SJSA1 (cell line): Measurements from ENCODE around the gene PSMC4. TPM values are rescaled to one million over a fixed set of nuclear protein-coding genes. Genes with fewer than 3 reads are reported as not detected.

ENCODE experiments used
- DNase-seq, 2 experiments: peaks; one replicate each; pipeline ENCODE4 v3.0.0-alpha.2; 2015 to 2020; ENCODE audit warnings: low spot score in 2 of 2, low read depth in 1 of 2
- H3K27ac ChIP-seq: fragments of 250-450 bp; sonication (Bioruptor Pico); 2 replicates; pipeline ENCODE4 v1.5.1; 2020; ENCODE audit warnings: mild to moderate bottlenecking, moderate library complexity
- H3K27me3 ChIP-seq: fragments of 250-450 bp; sonication (Bioruptor Pico); replicated peaks from 2 replicates; pipeline ENCODE4 v1.5.1; 2020; ENCODE audit warnings: mild to moderate bottlenecking, moderate library complexity
- H3K36me3 ChIP-seq: fragments of 250-450 bp; sonication (Bioruptor Pico); 2 replicates; pipeline ENCODE4 v1.5.1; 2020; ENCODE audit warnings: mild to moderate bottlenecking
- H3K4me1 ChIP-seq: fragments of 250-450 bp; sonication (Bioruptor Pico); replicated peaks from 2 replicates; pipeline ENCODE4 v1.6.1; 2021; ENCODE audit warnings: mild to moderate bottlenecking
- H3K4me3 ChIP-seq: fragments of 250-450 bp; sonication (Bioruptor Pico); 2 replicates; pipeline ENCODE4 v1.5.1; 2020; ENCODE audit warnings: mild to moderate bottlenecking
- H3K9me3 ChIP-seq: fragments of 250-450 bp; sonication (Bioruptor Pico); replicated peaks from 2 replicates; pipeline ENCODE4 v1.5.1; 2020; ENCODE audit warnings: mild to moderate bottlenecking
- total RNA-seq: library from RNA; depleted of rRNA; stranded (reverse); fragments of >200 nt; shearing (Covaris generic); gene quantifications from 2 replicates; pipeline ENCODE4 v1.2.3, GENCODE V29; 2014; rRNA removed

The PSMC4 gene
- total RNA-seq, 1 experiment from 2014 or later, result 174 TPM

DNA sequence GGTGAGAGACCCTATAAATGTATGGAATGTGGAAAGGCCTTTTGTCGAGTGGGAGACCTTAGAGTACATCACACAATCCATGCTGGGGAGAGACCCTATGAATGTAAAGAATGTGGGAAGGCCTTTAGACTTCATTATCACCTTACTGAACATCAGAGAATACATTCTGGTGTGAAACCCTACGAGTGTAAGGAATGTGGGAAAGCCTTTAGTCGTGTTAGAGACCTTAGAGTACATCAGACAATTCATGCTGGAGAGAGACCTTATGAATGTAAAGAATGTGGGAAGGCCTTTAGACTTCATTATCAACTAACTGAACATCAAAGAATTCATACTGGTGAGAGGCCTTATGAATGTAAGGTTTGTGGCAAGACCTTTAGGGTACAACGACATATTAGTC lies 43.0 kb downstream of the PSMC4 start:
- Histone ChIP-seq H3K27ac (no peak overlapping the region), H3K36me3 (peaks cover 14% of the 10 kb centered on the region), H3K4me1 (no peaks in the 10 kb centered on the region), H3K9me3 (peaks cover 23% of the 10 kb centered on the region), H3K4me3 (no peak overlapping the region), H3K27me3 (no peaks in the 10 kb centered on the region)
- DNase-seq, result no peak

DNA sequence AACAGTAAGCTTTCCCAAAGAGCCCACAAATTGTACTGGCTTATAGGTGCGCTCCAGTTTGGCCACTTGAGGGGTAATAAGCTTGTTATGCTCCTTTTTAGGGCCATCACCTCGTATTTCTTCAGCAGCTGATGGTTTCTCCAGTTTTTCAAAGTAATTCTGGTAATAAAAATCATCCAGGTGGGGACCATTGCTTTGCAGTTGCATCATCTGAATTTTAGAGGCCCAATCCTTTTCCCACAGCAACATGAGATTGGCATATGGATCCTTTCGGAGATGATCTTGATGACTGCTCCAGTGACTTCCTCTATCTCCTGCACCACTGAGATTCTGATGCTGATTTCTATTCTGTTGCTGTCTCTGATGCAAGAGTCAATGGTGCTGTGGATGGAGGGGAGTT lies 53.0 kb downstream of the PSMC4 start:
- no peak overlapping the region for H3K27ac ChIP-seq
- no peak for DNase-seq
- H3K36me3 ChIP-seq, result no peaks in the 10 kb centered on the region
- H3K9me3 ChIP-seq, result peaks cover 31% of the 10 kb centered on the region; the same call in 1 of the 2 replicates
- no peaks in the 10 kb centered on the region for H3K4me1 ChIP-seq
- no peak overlapping the region for H3K4me3 ChIP-seq
- H3K27me3 ChIP-seq, result no peaks in the 10 kb centered on the region

- peaks cover 33% of the 10 kb centered on the region for H3K9me3 ChIP-seq
Measured at GRCh38 chr19:40025938-40026596, 55.1 kb downstream of the PSMC4 start.

GRCh38 chr19:40026597-40026970 lies 55.6 kb downstream of the PSMC4 start:
- Histone ChIP-seq H3K4me1 (no peaks in the 10 kb centered on the region), H3K27me3 (no peaks in the 10 kb centered on the region), H3K27ac (no peak overlapping the region), H3K9me3 (peaks cover 33% of the 10 kb centered on the region), H3K36me3 (no peaks in the 10 kb centered on the region), H3K4me3 (no peak overlapping the region)
- DNase-seq, result no peak

More at GRCh38 chr19:40025938-40026596, 55.1 kb downstream of the PSMC4 start:
- Histone ChIP-seq H3K36me3 (no peaks in the 10 kb centered on the region), H3K4me3 (no peak overlapping the region), H3K27me3 (no peaks in the 10 kb centered on the region), H3K4me1 (no peaks in the 10 kb centered on the region), H3K27ac (no peak overlapping the region)
- DNase-seq, result no peak

Other genes with a start within 250 kb of the PSMC4 start
- not detected in 2 replicates for gene CLC, start 233.1 kb upstream of the PSMC4 start, total RNA-seq
- gene LEUTX, start 192.3 kb upstream of the PSMC4 start, total RNA-seq, result not detected in 2 replicates
- gene DYRK1B, start 137.0 kb upstream of the PSMC4 start, total RNA-seq, result 1.9 and 2.0 TPM in 2 replicates
- gene FBL, start 124.8 kb upstream of the PSMC4 start, total RNA-seq, result 162 and 189 TPM in 2 replicates
- under 0.01 and 0.03 TPM in 2 replicates for gene FCGBP, start 36.5 kb upstream of the PSMC4 start, total RNA-seq
- 2.9 and 5.6 TPM in 2 replicates for gene ZNF546, start 25.9 kb downstream of the PSMC4 start, total RNA-seq
- 17.1 and 55.6 TPM in 2 replicates for gene ZNF780B, start 85.1 kb downstream of the PSMC4 start, total RNA-seq
- 19.0 and 20.1 TPM in 2 replicates for gene ZNF780A, start 119.8 kb downstream of the PSMC4 start, total RNA-seq
- 6.6 and 7.4 TPM in 2 replicates for gene MAP3K10, start 220.3 kb downstream of the PSMC4 start, total RNA-seq
- not detected in 2 replicates for gene TTC9B, start 247.2 kb downstream of the PSMC4 start, total RNA-seq